Upper lobe of left lung (tissue), 6 donors: ENCODE data around the gene COA6. TPM values are rescaled to one million over a fixed set of nuclear protein-coding genes. Genes with fewer than 3 reads are reported as not detected.
A peak's percentile ranks its signal among the peaks of the same experiment; 100 is the strongest.
"Not testable (repeated sequence)": the region's sequence is repeated elsewhere in the genome, so short reads cannot be mapped to it uniquely, and the experiment has no call there.

Experiments
- ATAC-seq, 2 donors: fragments of 200-7000 bp; cut with Tn5 transposase; one replicate each; pipeline ENCODE4 v1.9.1; 2022; ENCODE audit warnings: mild to moderate bottlenecking in 2 of 2, moderate library complexity in 2 of 2; ENCODE audit not compliant: low FRiP score in 2 of 2
- DNase-seq, 2 donors: peaks; one replicate each; pipeline ENCODE4 v3.0.0-alpha.2; 2019 to 2020
- H3K27ac ChIP-seq, 4 donors: fragments of 200-600 bp; sonication (generic); one replicate each; pipeline ENCODE4 v1.5.1; 2016 to 2019
- H3K27me3 ChIP-seq, 4 donors: fragments of 200-600 bp; sonication (generic); one replicate each; pipeline ENCODE4 v1.5.1; 2017 to 2019
- H3K36me3 ChIP-seq, 4 donors: fragments of 200-600 bp; sonication (generic); one replicate each; pipeline ENCODE4 v1.5.1; 2016 to 2019
- H3K4me1 ChIP-seq, 4 donors: fragments of 200-600 bp; sonication (generic); one replicate each; pipeline ENCODE4 v1.5.1; 2018 to 2019
- H3K4me3 ChIP-seq, 4 donors: fragments of 200-600 bp; sonication (generic); one replicate each; pipeline ENCODE4 v1.5.1; 2017 to 2019; ENCODE audit warnings: mild to moderate bottlenecking in 2 of 4, moderate library complexity in 1 of 4
- H3K9me3 ChIP-seq, 4 donors: fragments of 200-600 bp; sonication (generic); one replicate each; pipeline ENCODE4 v1.5.1; 2018 to 2019
- EP300 ChIP-seq, 4 donors: sonication (generic); formaldehyde crosslinking; IDR thresholded peaks; one replicate each; pipeline ENCODE4 v1.5.1; 2017; ENCODE audit warnings: antibody characterized with exemption in 4 of 4, control low read depth in 2 of 4
- POLR2A ChIP-seq, 4 donors: fragments of 450-650 bp; IDR thresholded peaks; one replicate each; pipeline ENCODE4 v1.5.1; 2016 to 2017; ENCODE audit warnings: antibody characterized with exemption in 4 of 4, mild to moderate bottlenecking in 2 of 4
- POLR2AphosphoS5 ChIP-seq, 2 donors: sonication (generic); formaldehyde crosslinking; IDR thresholded peaks; one replicate each; pipeline ENCODE4 v1.5.1; 2017; ENCODE audit warnings: antibody characterized with exemption in 2 of 2
- whole genome bisulfite sequencing, 2 donors: methylation state at CpG; one replicate each; pipeline ENCODE4 v1.1.5; 2017 to 2018; 5-methylcytosine and 5-hydroxymethylcytosine counted together
- total RNA-seq, 6 donors: library from RNA; depleted of rRNA in 4 of 6; stranded (reverse); fragments of >200 nt in 4 of 6; gene quantifications; one replicate each; pipeline versions ENCODE4 v1.1.0 to v1.2.1, GENCODE V29; 2016 to 2021
- TF ChIP-seq, protein P1 (sequence below), 6 experiments: fragments of 450-650 bp in 4 of 6; fragments of 200-600 bp in 2 of 6; sonication (generic) in 2 of 6; IDR thresholded peaks; one replicate each; pipeline ENCODE4 v1.5.1; 2016 to 2019; ENCODE audit warnings: antibody characterized with exemption in 6 of 6
- donor health status: DM: no; HTN: no; CAD: no; lungs with moderate emphysema.
- donor health status: DM: no; HTN: yes; CAD: no; lungs with severe emphysema.

Gene COA6
- total RNA-seq, 6 donors from 2014 or later, result 1.2 to 26.4 (median 15.3) TPM

- peak overlapping the region in 2 of 4 donors; percentile 43 for H3K27ac ChIP-seq
- H3K27me3 ChIP-seq, result no peaks in the 10 kb centered on the region
- peaks cover 0 to 9% (median 4%) of the 10 kb centered on the region in 4 donors for H3K4me1 ChIP-seq
- H3K9me3 ChIP-seq, result no peaks in the 10 kb centered on the region
- H3K4me3 ChIP-seq, result peak overlapping the region in 2 of 4 donors; percentile 18
- ATAC-seq, result peak in 1 of 2 donors; percentile 75
- TF ChIP-seq POLR2A (IDR thresholded peaks at IDR 0.05) (no peak), POLR2AphosphoS5 (IDR thresholded peaks at IDR 0.05) (no peak), EP300 (IDR thresholded peaks at IDR 0.05) (no peak)
- TF ChIP-seq, protein P1, sequence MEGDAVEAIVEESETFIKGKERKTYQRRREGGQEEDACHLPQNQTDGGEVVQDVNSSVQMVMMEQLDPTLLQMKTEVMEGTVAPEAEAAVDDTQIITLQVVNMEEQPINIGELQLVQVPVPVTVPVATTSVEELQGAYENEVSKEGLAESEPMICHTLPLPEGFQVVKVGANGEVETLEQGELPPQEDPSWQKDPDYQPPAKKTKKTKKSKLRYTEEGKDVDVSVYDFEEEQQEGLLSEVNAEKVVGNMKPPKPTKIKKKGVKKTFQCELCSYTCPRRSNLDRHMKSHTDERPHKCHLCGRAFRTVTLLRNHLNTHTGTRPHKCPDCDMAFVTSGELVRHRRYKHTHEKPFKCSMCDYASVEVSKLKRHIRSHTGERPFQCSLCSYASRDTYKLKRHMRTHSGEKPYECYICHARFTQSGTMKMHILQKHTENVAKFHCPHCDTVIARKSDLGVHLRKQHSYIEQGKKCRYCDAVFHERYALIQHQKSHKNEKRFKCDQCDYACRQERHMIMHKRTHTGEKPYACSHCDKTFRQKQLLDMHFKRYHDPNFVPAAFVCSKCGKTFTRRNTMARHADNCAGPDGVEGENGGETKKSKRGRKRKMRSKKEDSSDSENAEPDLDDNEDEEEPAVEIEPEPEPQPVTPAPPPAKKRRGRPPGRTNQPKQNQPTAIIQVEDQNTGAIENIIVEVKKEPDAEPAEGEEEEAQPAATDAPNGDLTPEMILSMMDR (IDR thresholded peaks at IDR 0.05), result no peak
- no peaks in the 10 kb centered on the region for H3K36me3 ChIP-seq
- DNase-seq, result no peak
- 61 to 62% methylated on average over 8 of the region's 8 CpGs for WGBS, 2 donors
Measured at GRCh38 chr1:234398849-234399381, 25.7 kb downstream of the COA6 start.

DNA sequence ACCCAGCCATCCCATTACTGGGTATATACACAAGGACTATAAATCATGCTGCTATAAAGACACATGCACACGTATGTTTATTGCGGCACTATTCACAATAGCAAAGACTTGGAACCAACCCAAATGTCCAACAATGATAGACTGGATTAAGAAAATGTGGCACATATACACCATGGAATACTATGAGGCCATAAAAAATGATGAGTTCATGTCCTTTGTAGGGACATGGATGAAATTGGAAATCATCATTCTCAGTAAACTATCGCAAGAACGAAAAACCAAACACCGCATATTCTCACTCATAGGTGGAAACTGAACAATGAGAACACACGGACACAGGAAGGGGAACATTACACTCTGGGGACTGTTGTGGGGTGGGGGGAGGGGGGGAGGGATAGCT is 26.3 kb downstream of the COA6 start:
- H3K36me3 ChIP-seq, H3K4me1 ChIP-seq, DNase-seq, ATAC-seq, H3K27me3 ChIP-seq, H3K4me3 ChIP-seq, H3K9me3 ChIP-seq: not testable (repeated sequence)
- H3K27ac ChIP-seq, result peak overlapping the region in 2 of 4 donors; percentile 43
- 81 to 94% methylated on average over 6 of the region's 6 CpGs for WGBS, 2 donors

GRCh38 chr1:234400773-234401172 is 27.5 kb downstream of the COA6 start:
- DNase-seq (no peak), ATAC-seq (no peak)
- Histone ChIP-seq H3K36me3 (peaks cover 0 to 7% (median 0%) of the 10 kb centered on the region in 4 donors), H3K4me3 (no peak overlapping the region), H3K27me3 (no peaks in the 10 kb centered on the region), H3K9me3 (no peaks in the 10 kb centered on the region), H3K4me1 (peaks cover 0 to 9% (median 4%) of the 10 kb centered on the region in 4 donors), H3K27ac (peak overlapping the region in 3 of 4 donors; percentile 4 to 61 (median 35))
- TF ChIP-seq, protein P1 (IDR thresholded peaks at IDR 0.05), result no peak
- TF ChIP-seq POLR2AphosphoS5 (IDR thresholded peaks at IDR 0.05) (no peak), EP300 (IDR thresholded peaks at IDR 0.05) (no peak)

DNA sequence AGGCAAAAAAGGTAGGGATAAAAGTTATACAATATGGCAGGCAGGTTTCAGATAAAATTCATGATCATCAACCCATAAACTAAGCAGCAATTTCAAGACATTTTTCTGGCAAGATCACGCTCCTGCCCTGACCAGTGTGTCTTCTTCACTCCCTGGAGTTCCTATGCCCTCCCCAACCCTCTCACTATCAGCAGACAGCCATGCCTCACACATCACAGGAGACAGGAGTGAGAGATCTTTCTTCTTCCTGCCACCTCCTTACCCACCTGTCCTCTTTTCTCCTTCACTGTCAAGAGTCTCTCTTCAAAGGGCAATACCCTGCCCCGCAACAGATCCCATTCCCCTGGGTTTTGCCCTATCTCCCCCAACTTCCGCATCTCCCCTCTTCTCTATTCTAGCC is 28.4 kb downstream of the COA6 start:
- Histone ChIP-seq H3K27ac (peak overlapping the region in 1 of 4 donors; percentile 4), H3K27me3 (no peaks in the 10 kb centered on the region), H3K4me3 (no peak overlapping the region), H3K36me3 (peaks cover 0 to 12% (median 0%) of the 10 kb centered on the region in 4 donors), H3K4me1 (peaks cover 0 to 9% (median 4%) of the 10 kb centered on the region in 4 donors), H3K9me3 (no peaks in the 10 kb centered on the region)
- ATAC-seq, result no peak
- WGBS, 2 donors, result 99% methylated on average over 3 of the region's 3 CpGs
- TF ChIP-seq POLR2A (IDR thresholded peaks at IDR 0.05) (no peak), EP300 (IDR thresholded peaks at IDR 0.05) (no peak), POLR2AphosphoS5 (IDR thresholded peaks at IDR 0.05) (no peak)
- TF ChIP-seq, protein P1 (IDR thresholded peaks at IDR 0.05), result no peak
- no peak for DNase-seq

GRCh38 chr1:234402939-234403338 is 29.7 kb downstream of the COA6 start:
- Histone ChIP-seq H3K36me3 (peaks cover 0 to 12% (median 0%) of the 10 kb centered on the region in 4 donors), H3K9me3 (no peaks in the 10 kb centered on the region), H3K4me3 (no peak overlapping the region), H3K4me1 (peaks cover 0 to 9% (median 4%) of the 10 kb centered on the region in 4 donors), H3K27ac (no peak overlapping the region), H3K27me3 (no peaks in the 10 kb centered on the region)
- TF ChIP-seq POLR2A (IDR thresholded peaks at IDR 0.05), result no peak
- TF ChIP-seq, protein P1 (IDR thresholded peaks at IDR 0.05), result no peak
- TF ChIP-seq POLR2AphosphoS5 (IDR thresholded peaks at IDR 0.05), result no peak
- no peak for TF ChIP-seq EP300 (IDR thresholded peaks at IDR 0.05)
- no peak for ATAC-seq
- 90 to 93% methylated on average over 3 of the region's 3 CpGs for WGBS, 2 donors
- DNase-seq, result no peak
